Measurements from ENCODE around the gene GHR. TPM values are rescaled to one million over a fixed set of nuclear protein-coding genes. Genes with fewer than 3 reads are reported as not detected.

The GHR gene
- total RNA-seq, 1 donor from 2014 or later: 5.4 TPM

DNA sequence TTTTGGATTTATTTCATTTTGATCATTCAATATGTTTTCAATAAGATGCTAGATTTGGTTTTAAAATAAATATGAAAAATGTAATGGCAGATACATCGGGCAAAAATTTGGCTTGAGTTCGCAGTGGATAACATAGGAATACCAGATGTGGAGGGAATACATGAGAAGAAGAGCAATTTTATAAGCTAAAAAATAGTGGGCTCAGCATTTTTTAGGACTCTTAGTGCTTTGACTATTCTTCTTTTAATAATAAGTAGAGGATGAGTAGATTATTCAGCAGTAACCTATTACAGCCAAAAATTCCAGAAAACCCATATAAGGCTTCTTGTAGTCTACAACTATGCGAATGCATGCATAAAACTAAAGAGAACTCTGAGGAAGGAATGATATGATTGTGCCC, 22.8 kb upstream of the GHR start:
- no peak for DNase-seq (ENCODE audit: low spot score)
- Mint-ChIP-seq H3K27ac (ENCODE audit: unreplicated experiment) (no peak overlapping the region), H3K36me3 (ENCODE audit: low read depth) (no peaks in the 10 kb centered on the region), H3K27me3 (ENCODE audit: low read depth) (peaks cover 11% of the 10 kb centered on the region), H3K4me3 (ENCODE audit: unreplicated experiment) (no peak overlapping the region), H3K4me1 (ENCODE audit: low read depth) (no peaks in the 10 kb centered on the region), H3K9me3 (ENCODE audit: low read depth) (no peaks in the 10 kb centered on the region)
- TF ChIP-seq, protein P1, sequence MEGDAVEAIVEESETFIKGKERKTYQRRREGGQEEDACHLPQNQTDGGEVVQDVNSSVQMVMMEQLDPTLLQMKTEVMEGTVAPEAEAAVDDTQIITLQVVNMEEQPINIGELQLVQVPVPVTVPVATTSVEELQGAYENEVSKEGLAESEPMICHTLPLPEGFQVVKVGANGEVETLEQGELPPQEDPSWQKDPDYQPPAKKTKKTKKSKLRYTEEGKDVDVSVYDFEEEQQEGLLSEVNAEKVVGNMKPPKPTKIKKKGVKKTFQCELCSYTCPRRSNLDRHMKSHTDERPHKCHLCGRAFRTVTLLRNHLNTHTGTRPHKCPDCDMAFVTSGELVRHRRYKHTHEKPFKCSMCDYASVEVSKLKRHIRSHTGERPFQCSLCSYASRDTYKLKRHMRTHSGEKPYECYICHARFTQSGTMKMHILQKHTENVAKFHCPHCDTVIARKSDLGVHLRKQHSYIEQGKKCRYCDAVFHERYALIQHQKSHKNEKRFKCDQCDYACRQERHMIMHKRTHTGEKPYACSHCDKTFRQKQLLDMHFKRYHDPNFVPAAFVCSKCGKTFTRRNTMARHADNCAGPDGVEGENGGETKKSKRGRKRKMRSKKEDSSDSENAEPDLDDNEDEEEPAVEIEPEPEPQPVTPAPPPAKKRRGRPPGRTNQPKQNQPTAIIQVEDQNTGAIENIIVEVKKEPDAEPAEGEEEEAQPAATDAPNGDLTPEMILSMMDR (IDR thresholded peaks at IDR 0.05): no peak

DNA sequence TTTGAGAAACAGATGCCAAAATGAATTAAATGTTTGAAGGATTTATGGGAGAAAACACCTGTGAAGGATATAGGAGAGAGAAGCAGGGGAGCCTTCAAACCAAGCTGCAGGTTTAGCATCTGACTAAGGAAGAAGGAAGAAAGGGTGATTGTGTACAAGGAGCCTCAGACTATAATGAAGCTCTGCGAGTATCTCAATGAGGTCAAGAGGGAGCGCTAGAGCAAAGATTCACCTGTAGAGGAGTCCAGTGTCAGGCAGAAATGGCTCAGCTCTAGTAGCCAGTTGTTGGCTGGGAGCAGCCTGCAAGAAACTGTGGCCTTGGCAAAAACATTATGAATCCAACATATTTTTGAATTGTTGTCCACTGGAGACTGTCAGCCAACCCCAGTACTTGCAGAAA, 20.0 kb upstream of the GHR start:
- Mint-ChIP-seq H3K9me3 (ENCODE audit: low read depth) (no peaks in the 10 kb centered on the region), H3K4me1 (ENCODE audit: low read depth) (no peaks in the 10 kb centered on the region), H3K4me3 (ENCODE audit: unreplicated experiment) (no peak overlapping the region), H3K36me3 (ENCODE audit: low read depth) (no peaks in the 10 kb centered on the region), H3K27me3 (ENCODE audit: low read depth) (peaks cover 10% of the 10 kb centered on the region), H3K27ac (ENCODE audit: unreplicated experiment) (no peak overlapping the region)
- DNase-seq (ENCODE audit: low spot score): no peak
- TF ChIP-seq, protein P1 (IDR thresholded peaks at IDR 0.05): no peak

- Mint-ChIP-seq H3K27me3 (ENCODE audit: low read depth) (peaks cover 5% of the 10 kb centered on the region), H3K9me3 (ENCODE audit: low read depth) (no peaks in the 10 kb centered on the region), H3K36me3 (ENCODE audit: low read depth) (no peaks in the 10 kb centered on the region), H3K4me1 (ENCODE audit: low read depth) (no peaks in the 10 kb centered on the region), H3K27ac (ENCODE audit: unreplicated experiment) (no peak overlapping the region), H3K4me3 (ENCODE audit: unreplicated experiment) (no peak overlapping the region)
- TF ChIP-seq, protein P1 (IDR thresholded peaks at IDR 0.05): no peak
- no peak for DNase-seq (ENCODE audit: low spot score)
Measured at GRCh38 chr5:42404366-42404765, 18.9 kb upstream of the GHR start.

GRCh38 chr5:42419294-42419693, 3.9 kb upstream of the GHR start:
- peaks cover 13% of the 10 kb centered on the region for H3K27me3 Mint-ChIP-seq (ENCODE audit: low read depth)
- no peak for DNase-seq (ENCODE audit: low spot score)
- no peak overlapping the region for H3K4me3 Mint-ChIP-seq (ENCODE audit: unreplicated experiment)
- no peaks in the 10 kb centered on the region for H3K36me3 Mint-ChIP-seq (ENCODE audit: low read depth)
- H3K27ac Mint-ChIP-seq (ENCODE audit: unreplicated experiment): no peak overlapping the region
- H3K9me3 Mint-ChIP-seq (ENCODE audit: low read depth): peaks cover 15% of the 10 kb centered on the region
- no peaks in the 10 kb centered on the region for H3K4me1 Mint-ChIP-seq (ENCODE audit: low read depth)
- TF ChIP-seq, protein P1 (IDR thresholded peaks at IDR 0.05): no peak

GRCh38 chr5:42422656-42423280, 471 bp upstream of the GHR start:
- no peak overlapping the region for H3K27ac Mint-ChIP-seq (ENCODE audit: unreplicated experiment)
- no peaks in the 10 kb centered on the region for H3K4me1 Mint-ChIP-seq (ENCODE audit: low read depth)
- H3K4me3 Mint-ChIP-seq (ENCODE audit: unreplicated experiment): no peak overlapping the region
- H3K36me3 Mint-ChIP-seq (ENCODE audit: low read depth): peaks cover 1% of the 10 kb centered on the region
- H3K27me3 Mint-ChIP-seq (ENCODE audit: low read depth): peaks cover 6% of the 10 kb centered on the region
- H3K9me3 Mint-ChIP-seq (ENCODE audit: low read depth): no peaks in the 10 kb centered on the region
- TF ChIP-seq, protein P1 (IDR thresholded peaks at IDR 0.05): no peak
- DNase-seq (ENCODE audit: low spot score): no peak
